Camera-type eye (tissue), 1 donor: ENCODE data around the gene ANKS6. TPM values are rescaled to one million over a fixed set of nuclear protein-coding genes. Genes with fewer than 3 reads are reported as not detected.

ENCODE experiments used
- total RNA-seq: library from RNA; depleted of rRNA; stranded (reverse); fragments of >200 nt; gene quantifications from one replicate; pipeline ENCODE4 v1.2.3, GENCODE V29; 2014

ANKS6 gene
- total RNA-seq: 17.0 TPM

DNA sequence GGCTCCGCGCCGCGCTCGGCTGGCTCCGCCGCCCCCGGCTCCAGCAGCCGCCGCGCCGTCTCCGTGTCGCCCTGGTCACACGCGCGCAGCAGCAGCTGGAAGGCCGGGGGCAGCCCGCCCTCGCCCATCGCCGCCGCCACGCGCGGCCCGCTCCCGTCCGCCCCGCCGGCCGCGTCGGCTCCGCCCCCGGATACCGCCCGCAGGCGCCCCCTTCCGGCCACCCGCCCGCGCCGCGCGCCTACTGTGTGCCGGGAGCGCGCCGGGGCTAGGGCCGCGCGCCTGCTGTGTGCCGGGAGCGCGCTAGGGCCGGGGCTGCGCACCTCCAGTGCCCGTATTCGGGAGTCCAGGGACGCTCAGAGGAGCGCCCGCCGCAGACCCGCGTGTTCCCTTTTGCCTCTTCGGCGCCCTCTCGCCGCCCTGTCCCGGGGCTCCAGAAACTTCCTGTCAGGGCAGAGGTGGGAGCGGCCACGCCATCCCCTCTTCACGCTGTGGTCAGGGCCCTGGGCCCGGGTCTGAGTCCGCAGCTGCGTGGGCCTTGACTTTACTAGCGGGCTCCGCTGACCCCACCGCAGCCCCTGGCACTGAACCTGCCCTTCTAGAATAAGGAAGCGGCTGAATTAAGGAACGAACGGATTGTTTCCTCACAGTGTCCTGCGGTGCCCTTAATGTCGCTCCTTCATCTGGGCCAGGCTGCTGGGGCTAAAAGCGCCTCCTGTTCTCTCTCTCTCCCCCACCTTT, at the start of gene ANKS6:
TSS of gene ANKS6 (minus strand) at position 192 of the 738 bp plus-strand sequence. CDS start at position 128, 64 bp downstream.

GRCh38 chr9:98807070-98807813, 10.9 kb upstream of the ANKS6 start, which contains the start of gene GALNT12:
GALNT12 (plus strand) TSS chr9:98807670; CDS start chr9:98807699, 29 bp downstream.

GRCh38 chr9:98708933-98709911, 87.1 kb downstream of the ANKS6 start, which contains the start of gene GABBR2:
GABBR2 (minus strand) TSS chr9:98708935; CDS start chr9:98708737, 198 bp downstream.

Other genes starting within 250 kb of the ANKS6 start
- gene GABBR2, start 87.6 kb downstream of the ANKS6 start, total RNA-seq: 37.1 TPM
- 6.2 TPM for gene GALNT12, start 11.1 kb upstream of the ANKS6 start, total RNA-seq
- gene COL15A1, start 147.4 kb upstream of the ANKS6 start, total RNA-seq: 92.2 TPM